RKO (cell line): ENCODE data around the gene STKLD1.
"Not testable (repeated sequence)": the region's sequence is repeated elsewhere in the genome, so short reads cannot be mapped to it uniquely, and the experiment has no call there.

Source experiments
- DNase-seq: peaks from one replicate; pipeline ENCODE4 v3.0.0-alpha.2; 2016; ENCODE audit warnings: low spot score

Gene STKLD1

GRCh38 chr9:133375724-133376654, at the start of gene STKLD1, which contains the start of gene SURF4:
Gene STKLD1, plus strand, starts transcription at chr9:133376366. Its CDS starts 108 bp downstream, at chr9:133376474.
Gene SURF4, minus strand, starts transcription at chr9:133376060. Its CDS starts 91 bp downstream, at chr9:133375969.
- peak; percentile 98 for DNase-seq

GRCh38 chr9:133327021-133327420, 49.1 kb upstream of the STKLD1 start:
- not testable (repeated sequence) for DNase-seq

- no peak for DNase-seq
Measured at GRCh38 chr9:133327834-133328484, 48.2 kb upstream of the STKLD1 start.

- not testable (repeated sequence) for DNase-seq
Measured at GRCh38 chr9:133329306-133330156, 46.6 kb upstream of the STKLD1 start.

- DNase-seq, result no peak
Measured at GRCh38 chr9:133331221-133331620, 44.9 kb upstream of the STKLD1 start.

- no peak for DNase-seq
Measured at GRCh38 chr9:133331641-133332380, 44.4 kb upstream of the STKLD1 start.

- no peak for DNase-seq
Measured at GRCh38 chr9:133332381-133332730, 43.8 kb upstream of the STKLD1 start.

- DNase-seq, result no peak
Measured at GRCh38 chr9:133333011-133333410, 43.2 kb upstream of the STKLD1 start.

- DNase-seq, result no peak
Measured at GRCh38 chr9:133333566-133333965, 42.6 kb upstream of the STKLD1 start.

- no peak for DNase-seq
Measured at GRCh38 chr9:133334161-133334560, 42.0 kb upstream of the STKLD1 start.

- not testable (repeated sequence) for DNase-seq
Measured at GRCh38 chr9:133334888-133335287, 41.3 kb upstream of the STKLD1 start.

- peak; percentile 98 for DNase-seq
Measured at GRCh38 chr9:133335924-133336811, 40.0 kb upstream of the STKLD1 start, which contains the start of gene SURF6. Gene SURF6, minus strand, starts transcription at chr9:133336188. Its CDS starts 56 bp downstream, at chr9:133336132.

- DNase-seq, result no peak
Measured at GRCh38 chr9:133339641-133340040, 36.5 kb upstream of the STKLD1 start.

GRCh38 chr9:133340256-133340655, 35.9 kb upstream of the STKLD1 start:
- no peak for DNase-seq

- DNase-seq, result no peak
Measured at GRCh38 chr9:133340916-133341315, 35.2 kb upstream of the STKLD1 start.

GRCh38 chr9:133341369-133342068, 34.6 kb upstream of the STKLD1 start:
- no peak for DNase-seq

- DNase-seq, result no peak
Measured at GRCh38 chr9:133342069-133342406, 34.1 kb upstream of the STKLD1 start.

- DNase-seq, result no peak
Measured at GRCh38 chr9:133342570-133342969, 33.6 kb upstream of the STKLD1 start.

- DNase-seq, result no peak
Measured at GRCh38 chr9:133344071-133344470, 32.1 kb upstream of the STKLD1 start.

GRCh38 chr9:133344979-133345378, 31.2 kb upstream of the STKLD1 start:
- no peak for DNase-seq
